Erythroblast (primary cell): ENCODE measurements around the gene CAPN10.

ENCODE experiments used
- GATA1 ChIP-seq: IDR thresholded peaks from 2 replicates; pipeline ENCODE4 v1.6.1; 2011; ENCODE audit warnings: low read depth, mild to moderate bottlenecking, control low read depth, low read length, moderate library complexity
- POLR2A ChIP-seq: IDR thresholded peaks from 2 replicates; pipeline ENCODE4 v1.6.1; 2011; ENCODE audit warnings: mild to moderate bottlenecking, low read length

- TF ChIP-seq POLR2A (no peak), GATA1 (no peak)
Measured at GRCh38 chr2:240584486-240585031, 2.0 kb upstream of the CAPN10 start.
